ENCODE results near the gene SH3TC2. TPM values are rescaled to one million over a fixed set of nuclear protein-coding genes. Genes with fewer than 3 reads are reported as not detected.

The SH3TC2 gene
- polyA plus RNA-seq, 1 experiment: 1.9 TPM

DNA sequence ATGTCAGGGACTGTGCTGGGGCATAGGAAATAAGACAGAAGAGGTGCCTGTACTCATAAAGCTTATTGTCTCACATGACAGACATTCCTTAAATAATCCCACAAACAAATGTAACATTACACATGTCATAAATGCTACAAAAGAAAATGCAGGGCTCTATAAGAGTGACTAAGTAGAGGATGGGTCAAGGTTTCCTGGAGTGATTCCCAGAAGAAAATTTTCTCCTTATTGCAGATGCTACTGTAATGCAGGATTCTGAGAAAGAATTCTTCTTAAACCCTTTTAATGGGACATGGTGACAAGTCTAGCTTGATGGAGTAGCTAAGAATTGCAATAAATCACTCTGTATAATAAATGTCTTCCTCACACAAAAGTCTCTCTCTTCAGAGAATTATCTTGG, 55.7 kb downstream of the SH3TC2 start:
- CTCF ChIA-PET: interaction anchor here (1.0 to 6.8 kb wide), 9 partner anchors 8 to 274 kb away, joined by 3 to 58 read pairs (median 4); no protein-coding TSS in a partner anchor
- no peaks in the 10 kb centered on the region for H3K36me3 ChIP-seq (ENCODE audit: control insufficient read depth, insufficient read depth, low read length)
- peak; percentile 75 for DNase-seq (ENCODE audit: low read depth)
- H3K4me3 ChIP-seq (ENCODE audit: low read depth, low read length): no peak overlapping the region
- H3K27me3 ChIP-seq (ENCODE audit: control insufficient read depth, insufficient read depth, low read length): no peaks in the 10 kb centered on the region
- TF ChIP-seq, protein P1, sequence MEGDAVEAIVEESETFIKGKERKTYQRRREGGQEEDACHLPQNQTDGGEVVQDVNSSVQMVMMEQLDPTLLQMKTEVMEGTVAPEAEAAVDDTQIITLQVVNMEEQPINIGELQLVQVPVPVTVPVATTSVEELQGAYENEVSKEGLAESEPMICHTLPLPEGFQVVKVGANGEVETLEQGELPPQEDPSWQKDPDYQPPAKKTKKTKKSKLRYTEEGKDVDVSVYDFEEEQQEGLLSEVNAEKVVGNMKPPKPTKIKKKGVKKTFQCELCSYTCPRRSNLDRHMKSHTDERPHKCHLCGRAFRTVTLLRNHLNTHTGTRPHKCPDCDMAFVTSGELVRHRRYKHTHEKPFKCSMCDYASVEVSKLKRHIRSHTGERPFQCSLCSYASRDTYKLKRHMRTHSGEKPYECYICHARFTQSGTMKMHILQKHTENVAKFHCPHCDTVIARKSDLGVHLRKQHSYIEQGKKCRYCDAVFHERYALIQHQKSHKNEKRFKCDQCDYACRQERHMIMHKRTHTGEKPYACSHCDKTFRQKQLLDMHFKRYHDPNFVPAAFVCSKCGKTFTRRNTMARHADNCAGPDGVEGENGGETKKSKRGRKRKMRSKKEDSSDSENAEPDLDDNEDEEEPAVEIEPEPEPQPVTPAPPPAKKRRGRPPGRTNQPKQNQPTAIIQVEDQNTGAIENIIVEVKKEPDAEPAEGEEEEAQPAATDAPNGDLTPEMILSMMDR (IDR thresholded peaks at IDR 0.05; ENCODE audit: insufficient read depth, low read depth, low read length): no peak
- POLR2A ChIA-PET: no interaction called here

DNA sequence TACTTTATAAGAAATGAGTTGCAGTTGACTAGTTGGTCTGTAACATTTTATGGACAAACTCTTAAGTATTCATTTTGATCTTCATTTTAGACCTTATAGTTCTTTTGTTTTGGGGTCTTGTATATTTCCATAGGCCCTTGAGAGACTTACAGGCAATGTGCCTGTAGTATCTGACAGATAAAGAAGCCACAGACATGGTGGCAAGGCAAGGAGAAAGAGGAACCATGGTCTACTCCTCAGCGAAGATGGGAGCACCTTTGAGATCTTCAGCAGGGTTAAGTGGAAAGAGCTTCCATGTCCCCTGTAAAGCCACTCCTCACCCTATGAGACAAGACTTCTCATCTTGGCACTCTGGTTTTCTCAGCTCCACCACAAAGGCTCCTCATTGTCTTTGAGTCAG, 56.4 kb downstream of the SH3TC2 start:
- H3K27me3 ChIP-seq (ENCODE audit: control insufficient read depth, insufficient read depth, low read length): no peaks in the 10 kb centered on the region
- H3K36me3 ChIP-seq (ENCODE audit: control insufficient read depth, insufficient read depth, low read length): no peaks in the 10 kb centered on the region
- CTCF ChIA-PET: interaction anchor here (0.6 to 6.8 kb wide), 9 partner anchors 11 to 581 kb away, joined by 3 to 58 read pairs (median 4); no protein-coding TSS in a partner anchor
- TF ChIP-seq, protein P1 (IDR thresholded peaks at IDR 0.05; ENCODE audit: insufficient read depth, low read depth, low read length): no peak
- no peak for DNase-seq (ENCODE audit: low read depth)
- no peak overlapping the region for H3K4me3 ChIP-seq (ENCODE audit: low read depth, low read length)
- POLR2A ChIA-PET: no interaction called here

DNA sequence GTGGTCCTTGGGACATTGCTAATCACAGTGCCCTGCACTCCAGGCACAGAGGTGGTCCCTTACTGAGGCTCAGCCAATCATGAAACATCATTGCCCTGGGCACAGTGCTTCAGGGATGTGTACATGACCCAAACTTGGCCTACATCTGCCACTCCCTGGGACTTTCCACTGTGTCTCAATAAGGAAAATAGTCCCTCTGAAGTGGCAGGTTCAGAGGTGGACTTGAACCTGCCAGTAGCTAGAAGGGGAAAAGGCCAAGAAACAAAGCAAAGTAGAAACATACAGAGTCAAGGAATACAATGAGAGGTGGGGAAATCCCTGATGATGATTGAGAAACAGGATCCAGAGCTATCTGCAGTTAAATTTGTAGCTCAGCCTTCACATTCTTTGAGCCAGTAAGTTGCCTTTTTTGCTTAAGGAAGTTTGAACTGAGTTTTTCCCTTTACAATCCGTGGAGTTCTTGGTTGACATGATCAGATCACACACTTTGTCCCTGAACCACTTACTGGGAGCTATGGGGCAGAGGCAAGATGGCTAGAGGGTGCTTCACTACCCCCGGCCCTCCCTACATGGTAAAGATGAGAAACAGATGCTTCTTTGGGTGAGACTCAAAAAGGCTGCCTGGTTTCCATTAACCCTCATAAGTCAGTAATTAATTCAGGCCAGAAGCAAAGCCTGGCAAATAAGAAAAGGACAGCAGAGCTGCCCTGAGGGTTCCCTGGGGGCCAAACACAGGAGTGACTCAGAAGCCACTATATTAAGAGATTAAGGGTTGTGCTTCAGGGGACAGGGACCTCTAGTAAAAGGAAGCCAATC, 57.6 kb downstream of the SH3TC2 start:
- peak; percentile 69 for DNase-seq (ENCODE audit: low read depth)
- H3K27me3 ChIP-seq (ENCODE audit: control insufficient read depth, insufficient read depth, low read length): no peaks in the 10 kb centered on the region
- H3K36me3 ChIP-seq (ENCODE audit: control insufficient read depth, insufficient read depth, low read length): no peaks in the 10 kb centered on the region
- CTCF ChIA-PET: interaction anchor here (1.0 to 6.8 kb wide), 9 partner anchors 12 to 272 kb away, joined by 3 to 58 read pairs (median 4); no protein-coding TSS in a partner anchor
- H3K4me3 ChIP-seq (ENCODE audit: low read depth, low read length): no peak overlapping the region
- TF ChIP-seq, protein P1 (IDR thresholded peaks at IDR 0.05; ENCODE audit: insufficient read depth, low read depth, low read length): no peak
- POLR2A ChIA-PET: interaction anchor here (0.7 kb wide), 1 partner anchor 108 kb away, joined by 3 read pairs; no protein-coding TSS in a partner anchor

DNA sequence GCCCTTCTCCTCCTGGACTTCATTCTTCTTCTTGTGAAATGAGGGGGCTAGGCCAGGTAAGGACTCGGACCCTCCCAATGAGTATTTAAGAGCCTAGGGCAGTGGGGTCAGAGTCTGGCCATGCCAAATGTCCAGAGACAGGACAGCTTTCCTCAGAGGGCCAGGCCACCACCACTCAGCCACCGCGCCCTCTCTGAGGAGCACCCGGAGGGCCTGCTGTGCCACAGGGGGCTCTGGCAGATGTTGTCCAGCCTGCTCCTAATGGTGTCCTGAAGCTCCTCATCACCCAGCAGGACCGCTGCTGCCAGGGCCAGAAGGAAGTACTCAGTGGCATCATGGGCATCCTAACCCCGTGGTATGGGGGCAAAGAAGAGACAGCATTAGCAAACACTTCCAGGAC, 58.3 kb downstream of the SH3TC2 start:
- no peak for DNase-seq (ENCODE audit: low read depth)
- ChIA-PET CTCF (interaction anchor here (1.0 to 6.8 kb wide), 9 partner anchors 10 to 558 kb away, joined by 3 to 58 read pairs (median 10); no protein-coding TSS in a partner anchor), POLR2A (no interaction called here)
- TF ChIP-seq, protein P1 (IDR thresholded peaks at IDR 0.05; ENCODE audit: insufficient read depth, low read depth, low read length): no peak
- Histone ChIP-seq H3K27me3 (ENCODE audit: control insufficient read depth, insufficient read depth, low read length) (no peaks in the 10 kb centered on the region), H3K36me3 (ENCODE audit: control insufficient read depth, insufficient read depth, low read length) (no peaks in the 10 kb centered on the region), H3K4me3 (ENCODE audit: low read depth, low read length) (no peak overlapping the region)
